ENCODE measurements around the gene GNLY.
"Not testable (repeated sequence)": the region's sequence is repeated elsewhere in the genome, so short reads cannot be mapped to it uniquely, and the experiment has no call there.

Gene GNLY

DNA sequence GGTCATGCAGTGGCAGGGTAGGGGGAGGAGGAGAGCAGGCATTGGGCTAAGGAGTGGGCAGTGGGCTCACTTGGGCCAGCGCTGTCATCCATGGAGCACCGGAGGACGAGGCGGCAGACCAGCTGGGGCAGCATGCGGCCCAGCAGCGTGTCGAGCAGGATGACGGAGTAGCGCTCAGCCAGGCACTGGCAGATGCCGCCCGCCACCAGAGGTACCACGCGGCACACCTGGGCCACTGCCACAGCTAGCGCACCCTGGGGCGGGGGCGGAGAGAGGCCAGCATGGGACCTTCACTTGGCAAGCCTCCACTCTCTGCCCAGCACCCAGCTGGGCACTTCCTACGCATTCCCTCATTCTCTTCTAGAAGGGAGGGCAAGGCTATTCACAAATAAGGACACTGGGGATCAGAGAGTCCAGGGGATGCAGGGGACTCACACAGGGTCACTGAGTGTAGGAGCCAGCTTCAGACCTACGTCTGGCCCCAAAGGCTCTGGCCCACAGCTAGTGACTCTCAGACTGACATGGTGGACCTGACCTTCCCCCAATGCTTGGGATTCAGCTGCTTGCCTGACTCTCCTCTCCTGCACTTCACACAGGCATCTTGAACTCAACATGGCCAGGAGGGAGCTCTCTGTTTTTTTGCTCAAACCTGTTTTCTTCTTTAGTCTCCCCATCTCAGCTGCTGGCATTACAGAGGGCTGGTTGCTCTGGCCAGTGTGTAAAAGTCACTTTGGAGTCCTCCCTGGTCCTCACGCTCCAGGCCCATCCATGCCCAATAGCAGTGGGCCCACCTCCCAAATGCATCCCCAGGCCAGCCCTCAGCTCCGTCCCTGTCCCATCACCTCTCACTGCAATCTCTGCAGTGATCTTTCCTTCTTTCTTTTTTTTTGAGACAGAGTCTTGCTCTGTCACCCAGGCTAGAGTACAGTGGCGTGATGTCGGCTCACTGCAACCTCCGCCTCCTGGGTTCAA, 30.3 kb upstream of the GNLY start:
- no peak for DNase-seq (ENCODE audit: low read depth in 2 of 2)

DNA sequence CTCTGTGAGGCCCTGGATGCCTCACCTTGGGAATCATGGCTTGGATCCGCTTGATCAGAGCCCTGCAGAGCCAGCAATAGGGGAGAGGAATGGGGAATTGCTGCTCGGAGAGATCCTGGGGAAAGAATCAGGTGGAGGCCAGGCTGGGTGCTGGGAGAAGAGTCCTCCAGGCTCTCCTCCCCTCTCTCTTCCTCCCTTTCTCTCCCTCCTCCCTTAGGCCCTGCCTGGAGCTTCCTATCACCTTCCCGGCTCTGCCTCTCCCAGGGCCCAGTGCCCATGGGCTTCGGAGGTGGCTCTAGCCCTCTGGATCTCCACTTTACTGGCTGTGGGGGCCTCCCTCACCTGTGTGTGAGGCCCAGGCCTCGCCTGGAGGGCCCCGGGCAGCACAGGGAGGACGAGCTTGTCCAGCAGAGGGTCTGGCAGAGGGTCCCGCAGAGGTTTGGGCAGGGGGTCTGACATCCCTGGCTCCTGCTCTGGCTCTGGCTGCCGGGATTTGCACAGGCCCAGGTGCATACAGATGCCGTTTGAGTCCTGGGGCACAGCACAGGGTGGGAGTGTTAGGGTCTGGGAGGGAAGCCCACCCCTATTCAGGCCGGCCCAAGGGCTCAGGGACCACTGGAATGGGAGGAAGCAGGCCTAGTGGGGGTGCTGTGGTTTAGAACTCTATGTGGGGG, 28.8 kb upstream of the GNLY start:
- no peak for DNase-seq (ENCODE audit: low read depth in 2 of 2)

DNA sequence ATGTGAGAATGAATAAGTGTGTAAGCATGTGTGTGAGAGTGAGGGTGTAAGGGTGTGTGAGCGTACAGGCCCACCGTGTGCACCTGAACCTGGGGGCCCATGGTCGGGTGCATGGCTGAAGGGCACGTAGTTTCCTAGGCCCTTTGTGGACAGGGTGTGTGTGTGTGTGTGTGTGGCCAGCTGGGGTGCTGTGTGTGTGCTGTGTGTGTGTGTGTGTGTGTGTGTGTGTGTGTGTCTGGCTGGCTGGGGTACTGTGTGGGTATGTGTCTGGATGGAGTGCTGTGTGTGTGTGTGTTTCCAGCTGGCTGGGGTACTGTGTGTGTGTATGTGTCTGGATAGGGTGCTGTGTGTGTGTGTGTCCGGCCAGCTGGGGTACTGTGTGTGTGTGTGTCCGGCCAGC, 28.1 kb upstream of the GNLY start:
- DNase-seq (ENCODE audit: low read depth in 2 of 2), result no peak

DNA sequence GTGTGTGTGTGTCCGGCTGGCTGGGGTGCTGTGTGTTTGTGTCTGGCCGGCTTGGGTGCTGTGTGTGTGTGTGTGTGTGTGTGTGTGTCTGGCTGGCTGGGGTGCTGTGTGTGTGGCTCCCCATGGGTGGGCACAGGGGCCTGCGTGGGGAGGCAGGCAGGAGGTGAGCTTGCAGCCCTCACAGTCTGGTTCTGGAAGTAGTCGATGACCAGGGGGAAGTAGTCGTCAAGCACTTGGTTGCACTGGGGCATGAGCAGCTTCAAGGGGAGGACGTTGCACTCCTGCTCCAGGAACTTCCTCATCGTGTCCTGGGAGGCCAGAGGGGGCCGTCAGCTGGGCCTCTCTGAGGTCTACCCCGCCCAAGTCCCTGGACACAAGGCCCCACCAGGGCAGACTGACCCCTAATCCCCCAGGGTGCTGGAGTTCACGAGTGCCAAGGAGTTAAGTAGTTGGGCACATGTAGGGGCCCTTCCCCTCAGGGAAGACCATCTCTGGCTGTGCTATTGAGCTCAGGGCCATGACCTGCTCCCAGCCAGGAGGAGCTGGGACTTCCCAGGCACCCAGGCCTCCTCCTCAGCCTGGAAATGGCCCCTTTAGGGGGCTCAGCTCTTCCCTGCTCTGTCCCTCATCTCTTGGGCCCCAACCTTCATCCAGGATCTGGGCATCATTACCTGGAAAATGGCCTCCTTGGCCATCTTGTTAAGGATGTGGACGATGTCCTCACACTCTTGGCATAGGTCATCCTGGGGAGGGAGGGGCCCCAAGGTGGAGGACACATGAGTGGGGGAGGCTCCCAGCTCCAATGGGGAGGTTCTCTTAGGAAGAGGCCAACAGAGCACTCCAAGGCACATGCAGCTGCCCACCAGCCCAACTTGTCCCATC, 27.5 kb upstream of the GNLY start:
- no peak for DNase-seq (ENCODE audit: low read depth in 2 of 2)

DNA sequence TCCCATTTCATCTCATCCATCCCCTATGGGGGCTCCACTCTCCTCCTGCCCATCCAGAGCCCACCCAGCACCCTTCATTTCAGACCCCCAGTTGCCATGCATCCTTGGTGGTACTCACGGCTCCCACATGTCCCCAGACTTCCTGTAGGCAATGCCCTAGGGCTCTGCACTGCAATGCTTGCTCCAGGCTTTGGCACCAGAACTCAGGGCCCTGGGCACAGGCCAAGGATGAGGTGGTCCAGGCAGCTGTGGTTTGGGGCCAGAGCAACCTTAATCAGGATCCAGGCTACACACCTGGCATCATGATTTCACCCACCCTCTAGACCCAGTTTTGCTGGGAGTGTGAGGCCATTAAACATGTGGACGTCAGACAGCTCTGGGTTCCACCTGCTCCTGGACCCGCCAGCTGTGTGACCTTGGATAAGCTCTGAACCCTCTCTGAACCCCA, 26.6 kb upstream of the GNLY start:
- no peak for DNase-seq (ENCODE audit: low read depth in 2 of 2)

DNA sequence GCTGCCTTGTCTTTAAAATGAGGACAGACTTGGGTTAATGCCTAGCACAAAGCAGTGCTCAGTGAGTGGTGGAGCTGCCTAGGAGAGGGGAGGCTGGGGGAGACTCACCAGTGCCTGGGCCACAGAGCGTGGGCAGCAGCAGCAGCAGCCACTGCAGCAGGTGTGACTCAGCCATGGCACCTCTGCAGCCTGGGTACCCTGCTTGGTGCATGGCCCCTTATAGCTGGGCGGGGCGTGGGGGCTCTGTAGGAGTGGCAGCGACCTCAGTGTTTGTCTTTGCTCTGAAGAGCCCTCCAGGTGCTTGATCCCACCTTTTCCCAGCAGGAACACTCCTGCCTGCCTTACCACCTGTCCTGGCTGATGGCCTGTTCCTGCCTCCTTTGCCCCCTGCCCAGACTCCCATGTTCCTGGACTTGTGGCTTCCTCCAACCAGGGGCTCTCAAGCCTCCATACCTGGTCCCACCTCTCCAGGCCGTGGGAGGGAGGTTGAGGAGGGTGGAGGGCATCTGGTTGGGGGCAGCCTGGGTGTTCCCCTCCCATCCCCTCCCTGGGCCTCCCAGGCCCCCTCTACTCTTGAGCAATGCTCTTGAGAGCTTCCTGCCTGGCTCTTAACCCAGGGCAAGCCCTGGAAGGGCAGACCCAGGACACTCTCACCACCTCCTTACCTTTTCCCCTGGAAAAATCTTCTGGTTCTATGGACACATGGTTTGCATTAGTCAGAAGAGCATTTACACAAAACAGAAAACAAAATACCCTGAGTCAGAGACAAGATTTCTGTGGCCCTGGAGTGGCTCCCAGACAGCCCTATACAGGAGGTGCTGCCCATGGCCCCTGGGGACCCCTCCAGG, 25.9 kb upstream of the GNLY start, which contains the start of gene SFTPB:
Gene SFTPB (minus strand): TSS at position 191 of the 848 bp plus-strand sequence. CDS start 16 bp downstream, at position 175.
- no peak for DNase-seq (ENCODE audit: low read depth in 2 of 2)

DNA sequence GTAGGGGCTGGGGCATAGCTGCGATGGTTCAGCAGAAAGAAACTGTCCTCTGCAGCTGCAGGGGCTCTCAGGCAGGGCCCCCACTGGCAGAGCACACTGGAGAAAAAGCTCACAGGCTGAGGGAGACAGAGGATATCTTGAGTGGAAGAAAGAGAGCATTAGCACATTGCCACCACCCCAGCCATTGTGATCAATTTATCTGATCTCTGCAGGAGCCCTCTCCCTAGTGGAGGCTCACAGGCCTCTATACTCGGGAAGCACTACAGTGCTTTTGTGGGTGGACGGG, 25.4 kb upstream of the GNLY start:
- DNase-seq (ENCODE audit: low read depth in 2 of 2), result no peak

DNA sequence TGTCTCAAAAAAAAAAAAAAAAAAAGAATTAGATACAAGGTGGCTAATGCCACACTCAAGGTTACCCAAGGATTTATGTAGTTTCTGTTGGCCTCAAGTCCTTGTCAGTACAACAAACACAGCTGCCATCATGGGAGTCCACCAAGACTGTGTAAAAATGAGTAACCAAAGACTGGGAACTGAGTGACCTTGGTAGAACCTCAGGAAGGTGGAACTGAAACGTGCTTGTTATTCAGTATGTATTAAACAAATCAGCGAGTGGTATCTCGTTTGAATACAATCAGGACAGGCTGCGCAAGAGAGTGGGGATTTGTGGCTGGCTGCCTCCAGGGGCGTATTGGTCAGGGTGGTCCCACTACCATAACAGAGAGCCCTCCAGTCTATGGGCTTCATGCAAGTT, 24.6 kb upstream of the GNLY start:
- DNase-seq (ENCODE audit: low read depth in 2 of 2), result no peak

DNA sequence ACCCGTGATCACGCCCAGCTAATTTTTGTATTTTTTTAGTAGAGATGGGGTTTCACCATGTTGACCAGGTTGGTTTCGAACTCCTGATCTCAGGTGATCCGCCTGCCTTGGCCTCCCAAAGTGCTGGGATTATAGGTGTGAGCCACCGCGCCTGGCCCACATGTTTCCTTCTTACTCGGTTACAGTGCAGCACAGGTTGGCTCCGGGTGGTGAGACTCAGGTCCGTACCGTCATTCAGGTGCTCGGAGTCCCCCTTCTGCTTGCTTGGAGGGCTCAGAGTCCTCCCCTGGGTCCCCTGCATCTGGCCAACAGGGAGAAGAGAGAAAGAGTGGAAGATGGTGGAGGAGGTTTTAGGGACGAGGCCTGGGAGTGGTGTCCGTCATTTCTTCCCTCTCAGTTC, 23.7 kb upstream of the GNLY start:
- DNase-seq (ENCODE audit: low read depth in 2 of 2), result not testable (repeated sequence)

DNA sequence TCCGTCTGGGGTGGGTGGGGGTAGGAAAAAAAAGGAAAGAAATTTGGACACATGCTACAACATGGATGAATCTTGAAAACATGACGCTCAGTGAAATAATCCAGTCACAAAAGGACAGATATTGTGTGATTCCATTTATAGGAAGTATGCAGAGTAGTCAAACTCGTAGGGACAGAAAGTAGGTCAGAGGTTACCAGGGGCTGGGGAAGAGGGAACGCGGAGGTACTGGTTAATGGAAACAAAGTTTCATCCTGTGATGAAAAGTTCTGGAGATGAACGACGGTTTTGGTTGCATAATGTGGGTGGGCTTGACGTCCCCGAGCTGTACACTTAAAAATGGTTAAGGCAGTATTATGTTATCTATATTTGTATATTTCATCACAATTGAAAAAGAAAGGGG, 21.7 kb upstream of the GNLY start:
- no peak for DNase-seq (ENCODE audit: low read depth in 2 of 2)

DNA sequence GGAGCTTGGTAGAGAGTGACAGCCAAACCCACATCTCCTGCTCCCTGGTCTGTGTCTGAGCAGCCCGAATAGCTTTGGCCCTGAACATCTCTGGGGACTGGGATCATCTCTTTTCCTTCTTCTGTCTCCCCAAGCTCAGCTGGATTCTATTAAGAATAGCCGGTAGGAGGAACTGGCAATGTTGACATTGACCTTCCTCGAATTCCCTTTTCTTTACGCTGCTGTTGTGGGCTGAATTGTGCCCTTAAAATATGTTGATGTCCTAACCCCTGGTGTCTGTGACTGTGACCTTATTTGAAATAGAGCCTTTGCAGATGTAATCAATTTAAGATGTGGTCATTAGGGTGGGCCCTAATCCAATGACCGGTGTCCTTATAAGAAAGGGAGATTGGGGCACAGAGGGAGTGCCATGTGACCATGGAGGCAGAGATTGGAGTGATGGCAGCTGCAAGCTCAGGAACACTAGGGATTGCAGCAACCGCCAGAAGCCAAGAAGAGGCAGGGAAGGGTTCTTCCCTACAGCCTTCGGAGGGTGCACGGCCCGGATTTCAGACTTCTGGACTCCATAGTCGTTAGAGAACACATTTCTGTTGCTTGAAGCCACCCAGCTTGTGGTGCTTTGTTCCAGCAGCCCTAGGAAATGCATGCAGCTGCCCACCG, 20.3 kb upstream of the GNLY start:
- DNase-seq (ENCODE audit: low read depth in 2 of 2), result no peak

DNA sequence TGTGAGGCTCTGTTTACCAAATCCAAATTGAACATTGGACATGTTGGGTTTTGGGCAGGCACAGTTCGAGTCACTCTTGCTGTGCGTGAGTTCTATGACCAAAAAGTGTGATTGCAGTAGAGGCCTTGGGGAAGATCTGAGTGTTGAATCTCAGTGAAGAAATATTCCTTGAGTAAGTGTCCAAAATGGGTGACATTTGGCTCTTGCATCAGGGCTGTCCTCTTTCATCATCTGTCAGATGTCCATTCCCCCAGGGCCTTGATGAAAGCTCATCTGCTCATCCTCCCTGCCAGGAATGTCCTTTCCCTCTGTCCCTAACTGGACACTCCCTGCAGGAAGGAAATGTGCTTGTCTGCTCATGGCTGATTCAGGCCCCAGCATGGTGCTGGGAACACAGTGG, 19.7 kb upstream of the GNLY start:
- no peak for DNase-seq (ENCODE audit: low read depth in 2 of 2)

DNA sequence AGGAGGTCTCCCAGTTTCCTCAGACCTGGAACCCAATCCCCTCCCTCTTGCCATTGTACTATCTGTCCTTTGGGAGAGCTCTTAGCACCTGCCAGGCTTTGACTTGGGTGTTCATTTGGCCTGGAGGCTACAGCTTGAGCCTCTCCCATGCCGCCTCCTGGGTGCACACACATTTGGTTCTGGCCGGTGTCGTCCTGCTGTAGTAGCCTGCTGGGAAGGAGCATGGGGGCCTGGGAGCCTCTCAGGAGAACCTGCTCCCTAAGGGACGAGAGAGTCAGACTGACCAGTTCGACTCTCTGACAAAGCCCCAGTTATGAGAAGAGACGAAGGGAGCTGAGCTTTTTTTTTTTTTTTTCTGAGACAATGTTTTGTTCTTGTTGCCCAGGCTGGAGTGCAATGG, 18.7 kb upstream of the GNLY start:
- DNase-seq (ENCODE audit: low read depth in 2 of 2), result no peak

DNA sequence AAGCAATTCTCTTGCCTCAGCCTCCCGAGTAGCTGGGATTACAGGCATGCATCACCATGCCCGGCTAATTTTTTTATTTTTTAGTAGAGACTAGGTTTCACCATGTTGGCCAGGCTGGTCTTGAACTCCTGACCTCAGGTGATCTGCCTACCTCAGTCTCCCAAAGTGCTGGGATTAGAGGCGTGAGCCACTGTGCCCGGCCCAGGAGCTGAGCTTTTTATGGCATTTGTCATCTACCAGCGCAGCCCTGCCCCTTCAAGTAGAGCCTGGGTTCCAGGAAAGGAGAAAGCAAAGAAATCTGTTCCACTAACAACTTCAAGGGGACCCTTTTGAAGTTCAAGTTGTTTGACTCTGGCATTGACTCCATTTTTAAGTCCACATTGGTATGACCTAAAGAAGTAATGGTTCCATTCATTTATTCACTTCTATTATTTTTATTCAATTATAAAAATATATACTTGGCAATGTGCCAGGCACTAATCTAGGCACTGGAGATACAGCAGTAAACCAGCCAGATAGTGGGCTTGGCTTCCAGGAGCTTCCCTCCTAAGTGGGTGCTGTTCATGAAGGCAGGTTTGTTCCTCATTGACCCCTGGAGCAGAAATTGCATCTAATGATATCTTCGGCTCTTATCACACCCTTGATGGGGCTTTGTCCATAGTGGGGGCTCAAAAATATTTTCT, 18.2 kb upstream of the GNLY start:
- no peak for DNase-seq (ENCODE audit: low read depth in 2 of 2)

DNA sequence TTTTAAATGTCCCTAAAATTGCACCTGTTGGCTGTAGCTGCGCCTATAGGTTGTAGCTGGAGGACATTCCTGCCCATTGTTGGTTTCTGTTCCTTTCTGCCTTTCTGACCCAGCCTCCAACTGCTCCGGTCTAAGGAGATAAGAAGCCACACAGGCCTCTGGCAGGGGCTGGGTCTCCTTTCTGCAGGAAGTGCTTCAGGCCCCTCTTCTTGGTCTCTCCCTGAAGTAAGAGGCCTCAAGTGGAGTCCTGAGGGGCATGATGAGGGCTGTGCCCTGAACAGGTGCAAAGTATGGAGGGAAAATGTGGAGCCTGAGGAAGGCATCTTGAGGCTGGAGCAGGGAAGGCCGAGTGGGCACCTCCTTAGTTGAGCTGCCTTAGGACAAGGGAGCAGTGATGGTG, 15.8 kb upstream of the GNLY start:
- DNase-seq (ENCODE audit: low read depth in 2 of 2), result no peak

DNA sequence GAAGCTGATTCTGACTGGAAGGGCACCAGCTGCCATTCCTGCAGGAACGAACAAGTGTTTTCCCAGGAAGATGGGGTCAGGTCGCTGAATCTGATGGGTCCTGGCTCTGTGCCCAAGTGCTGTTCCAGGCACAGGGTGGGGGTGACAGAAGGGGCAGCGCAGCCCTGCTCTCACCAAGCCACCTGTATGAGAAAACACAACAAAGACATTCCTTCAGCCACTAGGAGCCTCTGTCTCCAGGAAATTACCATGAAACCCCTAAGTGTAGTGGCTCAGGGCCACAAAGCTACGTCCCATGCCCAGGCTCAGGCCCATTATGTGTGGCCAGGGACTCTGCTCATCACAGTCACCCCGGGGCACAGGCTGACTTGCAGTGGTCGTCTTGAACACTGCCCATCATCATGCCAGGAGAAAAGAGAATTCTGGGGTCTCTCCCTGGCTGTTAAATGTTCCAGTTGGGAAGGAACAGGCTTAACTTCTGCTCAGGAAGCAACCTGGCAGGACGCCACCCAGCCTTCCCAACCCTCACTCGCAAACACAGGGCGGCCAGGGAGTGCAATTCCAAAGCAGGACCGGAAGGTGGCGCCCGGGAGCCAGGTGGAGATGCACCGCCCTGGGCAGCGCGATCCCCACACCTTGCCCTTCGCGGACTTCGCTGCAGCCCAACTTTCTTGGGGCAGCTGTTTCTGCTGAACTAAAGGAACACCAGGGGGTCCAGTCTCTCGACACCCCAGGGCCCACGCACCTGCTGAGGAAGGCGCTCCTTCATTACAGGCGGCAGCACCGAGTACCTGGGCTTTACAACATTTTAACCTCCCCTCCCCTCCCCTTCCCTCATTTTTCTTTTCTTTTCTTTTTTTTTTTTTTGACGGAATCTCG, 15.1 kb upstream of the GNLY start:
- peak; percentile 36 to 63 for DNase-seq (ENCODE audit: low read depth in 2 of 2)

DNA sequence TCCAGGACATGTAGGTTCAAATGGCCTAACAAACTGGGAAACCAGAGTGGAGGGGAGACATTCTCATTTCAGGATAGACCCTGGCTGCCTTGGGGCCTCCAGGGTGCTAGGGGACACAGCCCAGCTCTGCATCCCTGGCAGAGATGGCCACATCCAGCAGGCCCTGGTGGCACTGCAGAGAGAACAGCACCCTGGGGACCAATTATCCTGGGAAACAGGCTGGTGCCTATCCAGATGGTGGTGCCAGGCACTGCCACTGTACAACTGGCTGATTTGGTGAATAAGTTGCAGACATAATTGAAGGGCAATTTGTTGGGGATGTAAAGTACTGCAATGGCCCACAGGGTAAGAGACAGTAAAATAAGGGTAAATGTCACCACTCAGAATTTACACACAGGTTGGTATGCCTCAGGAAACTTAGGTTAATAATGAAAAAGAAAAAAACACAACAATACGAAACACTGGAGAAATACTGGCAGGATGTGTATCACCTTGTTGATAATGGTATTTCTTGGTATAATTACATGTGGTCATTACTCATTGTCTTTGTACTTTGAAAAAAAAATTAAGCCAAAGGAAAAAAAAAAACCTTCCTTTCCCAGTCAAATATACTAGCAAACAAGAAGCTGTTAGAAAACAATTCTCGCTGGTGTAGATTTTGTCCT, 13.3 kb upstream of the GNLY start:
- DNase-seq (ENCODE audit: low read depth in 2 of 2), result no peak

DNA sequence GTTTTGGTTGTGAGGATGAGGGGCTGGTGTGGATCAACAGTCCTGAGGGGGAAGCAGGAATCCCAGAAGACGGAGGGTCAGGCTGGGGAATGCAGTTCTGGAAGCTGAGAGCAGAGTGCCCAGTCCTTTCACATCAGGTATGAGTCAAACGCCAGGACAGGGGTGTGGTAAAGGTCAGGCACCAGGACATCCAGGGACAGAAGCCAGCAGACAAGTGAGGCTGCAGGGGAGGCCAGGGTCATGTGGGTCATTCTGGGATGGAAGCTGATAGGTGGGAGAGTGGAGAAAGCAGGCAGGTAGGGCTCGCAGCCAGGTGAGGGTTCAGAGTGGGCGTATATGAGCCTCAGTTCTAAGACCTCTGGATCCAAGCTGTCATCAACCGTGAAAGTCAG, 12.8 kb upstream of the GNLY start:
- DNase-seq (ENCODE audit: low read depth in 2 of 2), result no peak

DNA sequence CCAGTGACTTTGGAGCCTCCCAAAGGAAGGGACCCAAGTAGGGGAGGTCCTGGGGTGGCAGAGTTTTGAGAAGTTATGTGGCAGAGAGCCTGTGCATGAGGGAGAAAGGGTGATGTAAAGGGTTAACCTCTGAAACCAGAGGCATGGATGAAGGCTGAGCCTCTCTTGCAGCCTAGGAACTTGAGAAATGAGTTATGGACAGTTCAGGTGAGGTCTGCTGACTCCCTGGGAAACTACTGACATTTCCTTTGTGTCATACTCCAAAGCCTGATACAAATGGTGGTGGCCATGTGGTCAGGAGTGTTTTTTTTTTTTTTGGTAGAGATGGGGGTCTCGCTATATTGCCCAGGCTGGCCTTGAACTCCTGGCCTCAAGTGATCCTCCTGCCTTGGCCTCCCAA, 12.4 kb upstream of the GNLY start:
- DNase-seq (ENCODE audit: low read depth in 2 of 2), result no peak
